Astrocyte (in vitro differentiated cells and primary cell): ENCODE data around the gene CHST7.

Source experiments
- EZH2 ChIP-seq: IDR thresholded peaks from 2 replicates; pipeline ENCODE4 v1.6.1; 2012; ENCODE audit warnings: mild to moderate bottlenecking, low read length, inconsistent platforms; ENCODE audit not compliant: insufficient read depth
- TF ChIP-seq, protein P1 (sequence below): IDR thresholded peaks from 2 replicates; pipeline ENCODE4 v1.5.1; 2011; ENCODE audit warnings: low read depth, mild to moderate bottlenecking, inconsistent platforms, low read length, moderate library complexity; ENCODE audit not compliant: insufficient read depth

DNA sequence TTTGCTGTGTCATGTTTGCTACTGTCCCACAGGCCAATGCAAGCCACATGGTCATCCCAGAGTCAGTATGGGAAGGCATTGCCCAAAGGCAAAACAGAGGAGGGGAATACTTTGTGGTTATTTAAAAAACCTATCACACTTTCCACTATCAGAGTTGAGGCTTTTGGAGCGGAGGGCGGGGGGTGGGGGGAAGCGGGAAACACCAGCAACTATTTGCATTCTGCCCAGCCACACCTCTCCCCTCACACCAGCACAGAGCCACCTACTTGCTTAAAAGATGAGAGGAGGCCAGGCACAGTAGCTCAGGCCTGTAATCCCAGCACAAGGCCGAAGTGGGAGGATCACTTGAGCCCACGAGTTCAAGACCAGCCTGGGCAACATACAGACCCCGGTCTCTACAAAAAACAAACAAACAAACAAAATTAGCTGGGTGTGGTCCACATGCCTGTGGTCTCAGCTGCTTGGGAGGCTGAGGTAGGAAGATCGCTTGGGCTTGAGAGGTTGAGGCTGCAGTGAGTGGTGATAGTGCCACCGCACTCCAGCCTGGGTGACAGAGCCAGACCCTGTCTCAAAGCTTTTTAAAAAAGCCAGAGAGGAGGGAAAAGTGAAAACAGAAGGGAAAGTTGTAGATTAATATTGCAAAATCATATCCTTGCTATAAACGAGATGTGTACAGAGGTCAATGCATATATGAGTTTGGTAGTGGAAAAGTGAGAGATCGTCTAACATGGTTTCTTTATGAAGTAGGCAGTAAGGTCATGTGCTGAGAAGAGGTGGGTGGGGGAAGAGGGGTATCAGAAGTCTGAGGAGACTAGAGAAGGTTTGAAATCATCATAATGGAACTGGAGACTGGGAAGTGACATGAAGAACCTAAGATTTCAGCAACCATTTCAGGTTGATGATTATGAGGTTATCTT is 1.9 kb upstream of the CHST7 start:
- TF ChIP-seq, protein P1, sequence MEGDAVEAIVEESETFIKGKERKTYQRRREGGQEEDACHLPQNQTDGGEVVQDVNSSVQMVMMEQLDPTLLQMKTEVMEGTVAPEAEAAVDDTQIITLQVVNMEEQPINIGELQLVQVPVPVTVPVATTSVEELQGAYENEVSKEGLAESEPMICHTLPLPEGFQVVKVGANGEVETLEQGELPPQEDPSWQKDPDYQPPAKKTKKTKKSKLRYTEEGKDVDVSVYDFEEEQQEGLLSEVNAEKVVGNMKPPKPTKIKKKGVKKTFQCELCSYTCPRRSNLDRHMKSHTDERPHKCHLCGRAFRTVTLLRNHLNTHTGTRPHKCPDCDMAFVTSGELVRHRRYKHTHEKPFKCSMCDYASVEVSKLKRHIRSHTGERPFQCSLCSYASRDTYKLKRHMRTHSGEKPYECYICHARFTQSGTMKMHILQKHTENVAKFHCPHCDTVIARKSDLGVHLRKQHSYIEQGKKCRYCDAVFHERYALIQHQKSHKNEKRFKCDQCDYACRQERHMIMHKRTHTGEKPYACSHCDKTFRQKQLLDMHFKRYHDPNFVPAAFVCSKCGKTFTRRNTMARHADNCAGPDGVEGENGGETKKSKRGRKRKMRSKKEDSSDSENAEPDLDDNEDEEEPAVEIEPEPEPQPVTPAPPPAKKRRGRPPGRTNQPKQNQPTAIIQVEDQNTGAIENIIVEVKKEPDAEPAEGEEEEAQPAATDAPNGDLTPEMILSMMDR = no peak
- no peak for TF ChIP-seq EZH2
